Measurements from ENCODE around the gene NUFIP1.
"Not testable (repeated sequence)": the region's sequence is repeated elsewhere in the genome, so short reads cannot be mapped to it uniquely, and the experiment has no call there.

NUFIP1 gene

GRCh38 chr13:44952671-44953070 is 36.6 kb downstream of the NUFIP1 start:
- no peak for DNase-seq (ENCODE audit: low read depth)
- TF ChIP-seq CTCF (IDR thresholded peaks at IDR 0.05; ENCODE audit: insufficient read depth, low read depth, low read length, missing control alignments) = no peak
- no peak overlapping the region for H3K4me3 ChIP-seq (ENCODE audit: low read length)

GRCh38 chr13:44951184-44951583 is 38.1 kb downstream of the NUFIP1 start:
- no peak for TF ChIP-seq CTCF (IDR thresholded peaks at IDR 0.05; ENCODE audit: insufficient read depth, low read depth, low read length, missing control alignments)
- no peak overlapping the region for H3K4me3 ChIP-seq (ENCODE audit: low read length)
- DNase-seq (ENCODE audit: low read depth) = no peak

- not testable (repeated sequence) for DNase-seq (ENCODE audit: low read depth); H3K4me3 ChIP-seq (ENCODE audit: low read length)
Observed at GRCh38 chr13:44943411-44943810, 45.9 kb downstream of the NUFIP1 start.

- H3K4me3 ChIP-seq (ENCODE audit: low read length) = no peak overlapping the region
- no peak for DNase-seq (ENCODE audit: low read depth)
- no peak for TF ChIP-seq CTCF (IDR thresholded peaks at IDR 0.05; ENCODE audit: insufficient read depth, low read depth, low read length, missing control alignments)
Observed at GRCh38 chr13:44938854-44939253, 50.4 kb downstream of the NUFIP1 start.

- H3K4me3 ChIP-seq (ENCODE audit: low read length) = no peak overlapping the region
- no peak for TF ChIP-seq CTCF (IDR thresholded peaks at IDR 0.05; ENCODE audit: insufficient read depth, low read depth, low read length, missing control alignments)
- DNase-seq (ENCODE audit: low read depth) = no peak
Observed at GRCh38 chr13:44936246-44936645, 53.0 kb downstream of the NUFIP1 start.

- peak; percentile 63 for DNase-seq (ENCODE audit: low read depth)
- no peak for TF ChIP-seq CTCF (IDR thresholded peaks at IDR 0.05; ENCODE audit: insufficient read depth, low read depth, low read length, missing control alignments)
Observed at GRCh38 chr13:44934724-44935123, 54.5 kb downstream of the NUFIP1 start.

GRCh38 chr13:44932850-44933251 is 56.4 kb downstream of the NUFIP1 start:
- peak; percentile 53 for DNase-seq (ENCODE audit: low read depth)
- TF ChIP-seq CTCF (IDR thresholded peaks at IDR 0.05; ENCODE audit: insufficient read depth, low read depth, low read length, missing control alignments) = no peak
- no peak overlapping the region for H3K4me3 ChIP-seq (ENCODE audit: low read length)

More at GRCh38 chr13:44934724-44935123, 54.5 kb downstream of the NUFIP1 start:
- no peak overlapping the region for H3K4me3 ChIP-seq (ENCODE audit: low read length)
